HG03045 (cell line): Measurements from ENCODE around the gene METTL6.
A peak's percentile ranks its signal among the peaks of the same experiment; 100 is the strongest.
"Not testable (repeated sequence)": the region's sequence is repeated elsewhere in the genome, so short reads cannot be mapped to it uniquely, and the experiment has no call there.

Experiments used
- ATAC-seq: cut with Tn5 transposase; IDR thresholded peaks from one replicate; pipeline ENCODE4 v1.9.1; 2021; ENCODE audit warnings: mild to moderate bottlenecking, moderate library complexity; ENCODE audit not compliant: unreplicated experiment

Gene METTL6, protein sequence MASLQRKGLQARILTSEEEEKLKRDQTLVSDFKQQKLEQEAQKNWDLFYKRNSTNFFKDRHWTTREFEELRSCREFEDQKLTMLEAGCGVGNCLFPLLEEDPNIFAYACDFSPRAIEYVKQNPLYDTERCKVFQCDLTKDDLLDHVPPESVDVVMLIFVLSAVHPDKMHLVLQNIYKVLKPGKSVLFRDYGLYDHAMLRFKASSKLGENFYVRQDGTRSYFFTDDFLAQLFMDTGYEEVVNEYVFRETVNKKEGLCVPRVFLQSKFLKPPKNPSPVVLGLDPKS

GRCh38 chr3:15427182-15427880 lies at the start of gene METTL6, which contains the start of gene EAF1:
METTL6 (minus strand) TSS chr3:15427544; CDS start chr3:15426511, 1,033 bp downstream.
EAF1 (plus strand) TSS chr3:15427598; CDS start chr3:15427780, 182 bp downstream.
- ATAC-seq: peak; percentile 83

DNA sequence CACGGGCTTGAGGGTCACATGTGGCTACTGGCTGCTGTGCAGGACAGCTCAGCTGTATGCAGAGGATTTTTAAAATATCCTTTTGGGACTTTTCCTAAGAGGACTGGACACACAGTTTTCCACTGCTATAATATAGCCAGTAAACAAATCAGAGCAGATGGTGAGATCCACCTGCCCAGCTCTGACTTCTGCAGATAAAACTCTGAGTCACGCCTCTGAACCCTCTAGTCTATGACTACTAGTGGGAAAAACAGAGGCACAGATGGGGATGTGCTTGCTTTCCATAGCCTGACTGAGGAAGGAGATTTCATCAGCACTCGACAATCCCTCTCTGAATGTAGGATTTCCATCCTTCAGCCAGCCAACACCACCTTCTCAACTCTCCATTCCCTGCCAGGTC lies 49.0 kb upstream of the METTL6 start:
- no peak for ATAC-seq

DNA sequence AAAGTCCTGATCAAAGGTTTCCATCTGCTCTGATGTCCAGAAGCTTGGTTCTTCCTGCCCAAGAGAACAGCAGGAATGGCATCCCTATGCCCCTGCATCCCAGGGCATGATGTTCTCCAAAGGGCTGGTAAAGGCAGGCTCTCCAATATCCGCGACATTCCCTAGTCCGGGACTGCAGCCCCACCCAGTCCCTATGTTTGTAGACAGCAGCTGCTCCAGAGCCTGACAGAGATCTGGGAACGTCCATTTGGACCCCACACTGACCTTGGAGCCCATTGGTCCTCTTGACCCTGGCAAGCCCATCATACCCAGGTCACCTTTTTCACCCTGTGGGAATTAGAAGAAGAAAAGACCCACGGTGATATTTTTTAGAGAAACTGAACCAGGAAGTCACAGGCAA lies 47.8 kb upstream of the METTL6 start:
- ATAC-seq: no peak

DNA sequence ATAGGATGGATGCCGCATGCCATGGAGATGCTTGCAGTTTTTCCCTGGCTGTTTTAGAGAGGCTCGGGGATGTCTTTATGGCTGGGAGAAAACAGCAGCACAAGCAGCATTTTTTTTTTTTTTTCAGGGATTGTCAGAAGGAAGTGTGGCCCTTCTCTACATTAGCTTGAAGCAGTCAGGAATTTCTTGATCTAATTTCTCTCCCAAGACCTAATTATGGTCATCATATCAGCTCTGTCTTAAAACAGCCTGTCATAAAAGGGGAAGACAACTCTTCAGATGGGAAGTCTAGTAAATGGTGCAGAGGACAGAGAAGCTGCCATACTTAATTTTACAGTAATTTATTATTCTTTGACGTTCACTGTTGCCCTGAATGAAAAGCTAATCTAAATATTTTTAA lies 44.5 kb upstream of the METTL6 start:
- ATAC-seq: no peak

- ATAC-seq: no peak
Measured at GRCh38 chr3:15470849-15471248, 43.5 kb upstream of the METTL6 start.

GRCh38 chr3:15470261-15470660 lies 42.9 kb upstream of the METTL6 start:
- no peak for ATAC-seq

- no peak for ATAC-seq
Measured at GRCh38 chr3:15467227-15468181, 40.2 kb upstream of the METTL6 start.

- ATAC-seq: no peak
Measured at GRCh38 chr3:15465876-15466585, 38.7 kb upstream of the METTL6 start.

GRCh38 chr3:15462451-15462850 lies 35.1 kb upstream of the METTL6 start:
- ATAC-seq: no peak

- ATAC-seq: no peak
Measured at GRCh38 chr3:15460891-15461531, 33.7 kb upstream of the METTL6 start.

GRCh38 chr3:15458212-15458780 lies 31.0 kb upstream of the METTL6 start:
- ATAC-seq: no peak

GRCh38 chr3:15456915-15457314 lies 29.6 kb upstream of the METTL6 start:
- not testable (repeated sequence) for ATAC-seq

GRCh38 chr3:15456321-15456720 lies 29.0 kb upstream of the METTL6 start:
- ATAC-seq: no peak

GRCh38 chr3:15455756-15456155 lies 28.4 kb upstream of the METTL6 start:
- no peak for ATAC-seq

GRCh38 chr3:15454965-15455364 lies 27.6 kb upstream of the METTL6 start:
- ATAC-seq: no peak

DNA sequence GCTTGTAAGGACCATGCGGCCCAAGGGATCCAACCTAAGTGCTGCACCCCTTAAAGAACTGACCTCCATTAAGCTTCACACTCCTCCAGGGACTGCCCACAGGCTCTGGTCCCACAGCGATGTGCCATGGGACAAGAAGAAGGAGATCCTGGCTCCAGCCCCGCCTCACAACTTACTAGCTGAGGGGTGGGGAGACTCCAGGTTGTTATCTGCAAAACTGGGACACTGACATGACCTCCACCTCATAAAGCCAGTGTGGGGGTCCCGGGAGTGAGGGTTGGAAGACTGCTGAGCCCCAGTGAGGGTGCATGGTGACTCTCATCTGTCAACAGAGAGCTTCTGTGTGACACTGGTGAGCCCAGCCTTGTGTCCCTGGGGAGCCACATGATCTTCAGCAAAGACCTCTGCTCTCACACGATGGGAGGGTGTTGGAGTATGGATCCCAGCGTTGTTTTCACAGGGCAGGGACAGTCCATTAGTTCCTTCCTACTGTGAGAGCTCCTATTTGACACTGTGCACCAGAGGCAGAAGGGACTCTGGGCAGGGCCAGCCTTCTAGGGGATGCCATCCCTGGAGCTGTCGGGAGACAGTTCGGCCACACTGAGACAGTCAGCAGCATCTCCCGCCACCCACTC lies 26.8 kb upstream of the METTL6 start:
- ATAC-seq: no peak

GRCh38 chr3:15453501-15453900 lies 26.2 kb upstream of the METTL6 start:
- no peak for ATAC-seq

GRCh38 chr3:15452961-15453360 lies 25.6 kb upstream of the METTL6 start:
- no peak for ATAC-seq

GRCh38 chr3:15452156-15452555 lies 24.8 kb upstream of the METTL6 start:
- no peak for ATAC-seq
